Tibial artery (tissue), 4 donors: ENCODE results near the gene SLC17A1.

Source experiments
- DNase-seq, 2 donors: peaks; one replicate each; pipeline ENCODE4 v3.0.0-alpha.2; 2019
- H3K27ac ChIP-seq, 2 donors: fragments of 200-600 bp; sonication (generic) in 1 of 2; 1 replicate in 1 of 2; 2 replicates in 1 of 2; pipeline ENCODE4 v1.5.1; 2018 to 2019; ENCODE audit warnings: mild to moderate bottlenecking in 1 of 2
- H3K27me3 ChIP-seq, 2 donors: fragments of 200-600 bp; sonication (generic) in 1 of 2; one replicate each; pipeline versions ENCODE4 v1.5.1 to v1.6.0; 2016 to 2019
- H3K36me3 ChIP-seq, 3 donors: fragments of 200-600 bp; sonication (generic) in 2 of 3; one replicate each; pipeline ENCODE4 v1.5.1; 2016 to 2019; ENCODE audit warnings: mild to moderate bottlenecking in 2 of 3
- H3K4me1 ChIP-seq, 4 donors: fragments of 200-600 bp; sonication (generic) in 2 of 4; 1 replicate in 3 of 4; 2 replicates in 1 of 4; pipeline ENCODE4 v1.5.1; 2016 to 2019
- H3K4me3 ChIP-seq, 2 donors: fragments of 200-600 bp; sonication (generic) in 1 of 2; 1 replicate in 1 of 2; 2 replicates in 1 of 2; pipeline ENCODE4 v1.5.1; 2018 to 2019; ENCODE audit warnings: mild to moderate bottlenecking in 2 of 2
- H3K9me3 ChIP-seq, 3 donors: fragments of 200-600 bp; sonication (generic) in 1 of 3; one replicate each; pipeline ENCODE4 v1.5.1; 2016 to 2019
- CTCF ChIP-seq, 2 experiments: fragments of 200-600 bp in 1 of 2; fragments of 450-650 bp in 1 of 2; IDR thresholded peaks; one replicate each; pipeline ENCODE4 v1.5.1; 2017 to 2019; ENCODE audit warnings: antibody characterized with exemption in 2 of 2, mild to moderate bottlenecking in 1 of 2, moderate library complexity in 1 of 2
- intact Hi-C: fragments of 100-400 bp; cut with DNase I; formaldehyde crosslinking; loops from one replicate; pipeline ENCODE4 v1.15.0; 2023; ENCODE audit warnings: low total_unique reads

SLC17A1 gene

GRCh38 chr6:25831532-25832306 lies at the start of gene SLC17A1:
SLC17A1 (minus strand) TSS chr6:25832052; CDS start chr6:25830557, 1,495 bp downstream.
- H3K36me3 ChIP-seq = no peaks in the 10 kb centered on the region
- no peak within 1 kb of the TSS for H3K27ac ChIP-seq
- no peaks in the 10 kb centered on the region for H3K4me1 ChIP-seq
- H3K27me3 ChIP-seq = peaks cover 0 to 7% of the 10 kb centered on the region in 2 donors
- no peak within 1 kb of the TSS for H3K4me3 ChIP-seq
- intact Hi-C loops = no loop called here
- TF ChIP-seq CTCF (IDR thresholded peaks at IDR 0.05) = no peak
- no peaks in the 10 kb centered on the region for H3K9me3 ChIP-seq
- DNase-seq = no peak

- Histone ChIP-seq H3K27ac (no peak overlapping the region), H3K36me3 (no peaks in the 10 kb centered on the region), H3K9me3 (no peaks in the 10 kb centered on the region), H3K4me1 (no peaks in the 10 kb centered on the region), H3K4me3 (no peak overlapping the region), H3K27me3 (no peaks in the 10 kb centered on the region)
- no peak for DNase-seq
- TF ChIP-seq CTCF (IDR thresholded peaks at IDR 0.05) = no peak
- intact Hi-C loops = no loop called here
Observed at GRCh38 chr6:25880601-25881000, 48.7 kb upstream of the SLC17A1 start.

GRCh38 chr6:25878721-25879322 lies 47.0 kb upstream of the SLC17A1 start:
- H3K4me1 ChIP-seq = no peaks in the 10 kb centered on the region
- H3K27me3 ChIP-seq = no peaks in the 10 kb centered on the region
- no peak for TF ChIP-seq CTCF (IDR thresholded peaks at IDR 0.05)
- no peak overlapping the region for H3K4me3 ChIP-seq
- intact Hi-C loops = no loop called here
- H3K9me3 ChIP-seq = no peaks in the 10 kb centered on the region
- no peak overlapping the region for H3K27ac ChIP-seq
- no peaks in the 10 kb centered on the region for H3K36me3 ChIP-seq
- no peak for DNase-seq

GRCh38 chr6:25875926-25876602 lies 44.2 kb upstream of the SLC17A1 start:
- no peak for TF ChIP-seq CTCF (IDR thresholded peaks at IDR 0.05)
- H3K4me3 ChIP-seq = no peak overlapping the region
- no peaks in the 10 kb centered on the region for H3K36me3 ChIP-seq
- H3K4me1 ChIP-seq = no peaks in the 10 kb centered on the region
- DNase-seq = no peak
- H3K9me3 ChIP-seq = no peaks in the 10 kb centered on the region
- intact Hi-C loops = no loop called here
- no peak overlapping the region for H3K27ac ChIP-seq
- H3K27me3 ChIP-seq = no peaks in the 10 kb centered on the region

- H3K27ac ChIP-seq = no peak overlapping the region
- no peaks in the 10 kb centered on the region for H3K9me3 ChIP-seq
- no peak for TF ChIP-seq CTCF (IDR thresholded peaks at IDR 0.05)
- no peak overlapping the region for H3K4me3 ChIP-seq
- no peaks in the 10 kb centered on the region for H3K4me1 ChIP-seq
- no peaks in the 10 kb centered on the region for H3K27me3 ChIP-seq
- DNase-seq = no peak
- H3K36me3 ChIP-seq = no peaks in the 10 kb centered on the region
- intact Hi-C loops = no loop called here
Observed at GRCh38 chr6:25875563-25875905, 43.7 kb upstream of the SLC17A1 start.
